ENCODE results near the gene PACRG. TPM values are rescaled to one million over a fixed set of nuclear protein-coding genes. Genes with fewer than 3 reads are reported as not detected.

Gene PACRG
- total RNA-seq (2021) (0.44 TPM in 2 of 3 replicates, not detected in the other), Bru-seq, nascent RNA (percentile 13 among the genes with signal in this experiment)
- long read RNA-seq, experiment 1, partial matches to known transcripts = 0 of 1 reads
- long read RNA-seq, experiment 1, other reads (novel, unspliced or antisense) = 1 of 1 reads
- long read RNA-seq, experiment 2 = 0 reads
- long read RNA-seq, experiment 3 = 0 reads

DNA sequence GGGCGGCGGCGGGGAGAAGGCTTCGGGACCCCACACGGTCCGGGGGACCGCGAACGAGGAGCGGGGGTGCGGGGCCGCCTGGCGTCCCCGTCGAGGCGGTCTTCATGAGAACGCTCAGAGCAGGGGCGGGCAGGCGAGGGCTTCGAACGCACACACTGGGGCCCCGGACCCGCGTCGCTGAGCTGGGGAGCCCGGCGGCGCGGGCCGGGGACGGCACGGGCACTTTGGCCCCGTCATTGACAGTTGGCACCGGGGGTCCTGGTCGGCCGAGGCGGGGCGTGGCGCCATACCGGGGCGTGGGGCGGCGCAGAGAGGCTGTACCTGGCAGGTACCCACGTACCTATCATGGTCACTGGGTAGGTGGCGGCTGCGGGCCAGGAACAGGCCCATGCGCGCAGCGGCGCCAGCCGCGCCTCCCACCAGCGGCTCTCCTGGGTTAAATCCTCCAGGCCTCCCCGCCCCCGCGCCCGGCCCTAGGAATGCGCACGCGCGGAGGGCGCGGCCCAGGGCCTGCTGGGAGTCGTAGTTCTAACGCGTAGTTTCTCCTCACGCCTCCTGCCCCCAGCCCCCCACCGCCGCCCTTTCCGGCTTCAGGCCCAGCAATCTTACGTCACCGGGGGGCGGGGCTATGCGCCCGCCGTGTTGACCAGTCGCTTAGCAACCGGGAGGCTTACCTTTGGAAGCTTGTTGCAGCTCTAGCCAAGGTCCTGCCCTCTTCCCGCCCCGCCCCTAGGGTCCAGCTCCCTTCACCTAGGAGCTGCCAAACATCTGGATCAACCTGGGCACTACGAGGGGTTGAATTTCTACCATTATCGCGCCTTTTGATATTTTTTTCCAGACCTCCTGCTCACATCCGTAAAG lies at the start of gene PACRG, which contains the start of gene PRKN:
Gene PACRG, plus strand, starts transcription at position 653 of the 861 bp plus-strand sequence.
Gene PRKN, minus strand, starts transcription at position 445 of the 861 bp plus-strand sequence.
- Mint-ChIP-seq H3K27me3 (ENCODE audit: low read depth) (peaks cover 13% of the 10 kb centered on the region), H3K4me1 (peaks cover 17% of the 10 kb centered on the region), H3K4me3 (peak within 1 kb of the TSS; percentile 89), H3K9me3 (no peaks in the 10 kb centered on the region), H3K36me3 (no peaks in the 10 kb centered on the region), H3K27ac (peak within 1 kb of the TSS; percentile 4; the same call in 1 of the 2 replicates)
- ChIA-PET POLR2A (interaction anchor here (0.6 kb wide), 2 partner anchors 343 to 362 kb away, joined by 3 to 6 read pairs; no protein-coding TSS in a partner anchor), CTCF (interaction anchor here (1.1 to 1.8 kb wide), 2 partner anchors 284 to 285 kb away, joined by 4 to 9 read pairs; no protein-coding TSS in a partner anchor)
- ATAC-seq (peak; percentile 94), DNase-seq (ENCODE audit: low spot score) (peak; percentile 100)
- TF ChIP-seq GTF2I (CRISPR knock-in tag; conservative IDR thresholded peaks at IDR 0.05) (no peak), OVOL2 (CRISPR knock-in tag; IDR thresholded peaks at IDR 0.05; ENCODE audit: borderline replicate concordance) (no peak), FOXP1 (CRISPR knock-in tag; IDR thresholded peaks at IDR 0.05; ENCODE audit: borderline replicate concordance) (peak; percentile 36; the same call in 1 of the 2 replicates), ZNF396 (CRISPR knock-in tag; IDR thresholded peaks at IDR 0.05; ENCODE audit: borderline replicate concordance) (no peak), GRHL2 (CRISPR knock-in tag; IDR thresholded peaks at IDR 0.05; ENCODE audit: insufficient replicate concordance, severe bottlenecking) (no peak), ZNF671 (CRISPR knock-in tag; IDR thresholded peaks at IDR 0.05) (no peak), ZNF121 (CRISPR knock-in tag; IDR thresholded peaks at IDR 0.05) (no peak), KAT7 (CRISPR knock-in tag; IDR thresholded peaks at IDR 0.05; ENCODE audit: borderline replicate concordance) (0 out of 2 replicates have a peak, but pooled peaks have one; percentile 36), CREB1 (CRISPR knock-in tag; IDR thresholded peaks at IDR 0.05) (no peak), ZNF263 (CRISPR knock-in tag; IDR thresholded peaks at IDR 0.05; ENCODE audit: low read depth) (no peak), CREM (CRISPR knock-in tag; IDR thresholded peaks at IDR 0.05) (peak; percentile 66; the same call in 1 of the 2 replicates), JUN (CRISPR knock-in tag; IDR thresholded peaks at IDR 0.05) (no peak), NR1H2 (CRISPR knock-in tag; IDR thresholded peaks at IDR 0.05) (no peak), NFATC4 (CRISPR knock-in tag; IDR thresholded peaks at IDR 0.05) (no peak), HMGA2 (CRISPR knock-in tag; IDR thresholded peaks at IDR 0.05) (no peak), ZNF423 (CRISPR knock-in tag; IDR thresholded peaks at IDR 0.05) (no peak), ZNF232 (CRISPR knock-in tag; IDR thresholded peaks at IDR 0.05) (no peak), ELF4 (CRISPR knock-in tag; IDR thresholded peaks at IDR 0.05; ENCODE audit: low read depth) (no peak), ZNF219 (CRISPR knock-in tag; IDR thresholded peaks at IDR 0.05; ENCODE audit: borderline replicate concordance) (no peak), SP1 (CRISPR knock-in tag; conservative IDR thresholded peaks at IDR 0.05) (peak; percentile 85)
- TF ChIP-seq, protein P1, sequence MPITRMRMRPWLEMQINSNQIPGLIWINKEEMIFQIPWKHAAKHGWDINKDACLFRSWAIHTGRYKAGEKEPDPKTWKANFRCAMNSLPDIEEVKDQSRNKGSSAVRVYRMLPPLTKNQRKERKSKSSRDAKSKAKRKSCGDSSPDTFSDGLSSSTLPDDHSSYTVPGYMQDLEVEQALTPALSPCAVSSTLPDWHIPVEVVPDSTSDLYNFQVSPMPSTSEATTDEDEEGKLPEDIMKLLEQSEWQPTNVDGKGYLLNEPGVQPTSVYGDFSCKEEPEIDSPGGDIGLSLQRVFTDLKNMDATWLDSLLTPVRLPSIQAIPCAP (CRISPR knock-in tag; IDR thresholded peaks at IDR 0.05) = 0 out of 2 replicates have a peak, but pooled peaks have one; percentile 30
- TF ChIP-seq, protein P2, sequence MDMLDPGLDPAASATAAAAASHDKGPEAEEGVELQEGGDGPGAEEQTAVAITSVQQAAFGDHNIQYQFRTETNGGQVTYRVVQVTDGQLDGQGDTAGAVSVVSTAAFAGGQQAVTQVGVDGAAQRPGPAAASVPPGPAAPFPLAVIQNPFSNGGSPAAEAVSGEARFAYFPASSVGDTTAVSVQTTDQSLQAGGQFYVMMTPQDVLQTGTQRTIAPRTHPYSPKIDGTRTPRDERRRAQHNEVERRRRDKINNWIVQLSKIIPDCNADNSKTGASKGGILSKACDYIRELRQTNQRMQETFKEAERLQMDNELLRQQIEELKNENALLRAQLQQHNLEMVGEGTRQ (CRISPR knock-in tag; IDR thresholded peaks at IDR 0.05) = peak; percentile 45
- TF ChIP-seq, protein P3, sequence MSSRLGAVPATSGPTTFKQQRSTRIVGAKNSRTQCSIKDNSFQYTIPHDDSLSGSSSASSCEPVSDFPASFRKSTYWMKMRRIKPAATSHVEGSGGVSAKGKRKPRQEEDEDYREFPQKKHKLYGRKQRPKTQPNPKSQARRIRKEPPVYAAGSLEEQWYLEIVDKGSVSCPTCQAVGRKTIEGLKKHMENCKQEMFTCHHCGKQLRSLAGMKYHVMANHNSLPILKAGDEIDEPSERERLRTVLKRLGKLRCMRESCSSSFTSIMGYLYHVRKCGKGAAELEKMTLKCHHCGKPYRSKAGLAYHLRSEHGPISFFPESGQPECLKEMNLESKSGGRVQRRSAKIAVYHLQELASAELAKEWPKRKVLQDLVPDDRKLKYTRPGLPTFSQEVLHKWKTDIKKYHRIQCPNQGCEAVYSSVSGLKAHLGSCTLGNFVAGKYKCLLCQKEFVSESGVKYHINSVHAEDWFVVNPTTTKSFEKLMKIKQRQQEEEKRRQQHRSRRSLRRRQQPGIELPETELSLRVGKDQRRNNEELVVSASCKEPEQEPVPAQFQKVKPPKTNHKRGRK (CRISPR knock-in tag; IDR thresholded peaks at IDR 0.05; ENCODE audit: borderline replicate concordance) = no peak
- TF ChIP-seq, protein P4, sequence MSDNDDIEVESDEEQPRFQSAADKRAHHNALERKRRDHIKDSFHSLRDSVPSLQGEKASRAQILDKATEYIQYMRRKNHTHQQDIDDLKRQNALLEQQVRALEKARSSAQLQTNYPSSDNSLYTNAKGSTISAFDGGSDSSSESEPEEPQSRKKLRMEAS (CRISPR knock-in tag; IDR thresholded peaks at IDR 0.05) = peak; percentile 74
- TF ChIP-seq, protein P5, sequence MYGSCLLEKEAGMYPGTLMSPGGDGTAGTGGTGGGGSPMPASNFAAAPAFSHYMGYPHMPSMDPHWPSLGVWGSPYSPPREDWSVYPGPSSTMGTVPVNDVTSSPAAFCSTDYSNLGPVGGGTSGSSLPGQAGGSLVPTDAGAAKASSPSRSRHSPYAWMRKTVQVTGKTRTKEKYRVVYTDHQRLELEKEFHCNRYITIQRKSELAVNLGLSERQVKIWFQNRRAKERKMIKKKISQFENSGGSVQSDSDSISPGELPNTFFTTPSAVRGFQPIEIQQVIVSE (CRISPR knock-in tag; IDR thresholded peaks at IDR 0.05; ENCODE audit: borderline replicate concordance) = no peak
- TF ChIP-seq, protein P6, sequence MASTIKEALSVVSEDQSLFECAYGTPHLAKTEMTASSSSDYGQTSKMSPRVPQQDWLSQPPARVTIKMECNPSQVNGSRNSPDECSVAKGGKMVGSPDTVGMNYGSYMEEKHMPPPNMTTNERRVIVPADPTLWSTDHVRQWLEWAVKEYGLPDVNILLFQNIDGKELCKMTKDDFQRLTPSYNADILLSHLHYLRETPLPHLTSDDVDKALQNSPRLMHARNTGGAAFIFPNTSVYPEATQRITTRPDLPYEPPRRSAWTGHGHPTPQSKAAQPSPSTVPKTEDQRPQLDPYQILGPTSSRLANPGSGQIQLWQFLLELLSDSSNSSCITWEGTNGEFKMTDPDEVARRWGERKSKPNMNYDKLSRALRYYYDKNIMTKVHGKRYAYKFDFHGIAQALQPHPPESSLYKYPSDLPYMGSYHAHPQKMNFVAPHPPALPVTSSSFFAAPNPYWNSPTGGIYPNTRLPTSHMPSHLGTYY (CRISPR knock-in tag; IDR thresholded peaks at IDR 0.05) = no peak; the same call in 1 of the 2 replicates
- TF ChIP-seq, protein P7, sequence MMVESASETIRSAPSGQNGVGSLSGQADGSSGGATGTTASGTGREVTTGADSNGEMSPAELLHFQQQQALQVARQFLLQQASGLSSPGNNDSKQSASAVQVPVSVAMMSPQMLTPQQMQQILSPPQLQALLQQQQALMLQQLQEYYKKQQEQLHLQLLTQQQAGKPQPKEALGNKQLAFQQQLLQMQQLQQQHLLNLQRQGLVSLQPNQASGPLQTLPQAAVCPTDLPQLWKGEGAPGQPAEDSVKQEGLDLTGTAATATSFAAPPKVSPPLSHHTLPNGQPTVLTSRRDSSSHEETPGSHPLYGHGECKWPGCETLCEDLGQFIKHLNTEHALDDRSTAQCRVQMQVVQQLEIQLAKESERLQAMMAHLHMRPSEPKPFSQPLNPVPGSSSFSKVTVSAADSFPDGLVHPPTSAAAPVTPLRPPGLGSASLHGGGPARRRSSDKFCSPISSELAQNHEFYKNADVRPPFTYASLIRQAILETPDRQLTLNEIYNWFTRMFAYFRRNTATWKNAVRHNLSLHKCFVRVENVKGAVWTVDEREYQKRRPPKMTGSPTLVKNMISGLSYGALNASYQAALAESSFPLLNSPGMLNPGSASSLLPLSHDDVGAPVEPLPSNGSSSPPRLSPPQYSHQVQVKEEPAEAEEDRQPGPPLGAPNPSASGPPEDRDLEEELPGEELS (CRISPR knock-in tag; IDR thresholded peaks at IDR 0.05) = no peak
- TF ChIP-seq, protein P8, sequence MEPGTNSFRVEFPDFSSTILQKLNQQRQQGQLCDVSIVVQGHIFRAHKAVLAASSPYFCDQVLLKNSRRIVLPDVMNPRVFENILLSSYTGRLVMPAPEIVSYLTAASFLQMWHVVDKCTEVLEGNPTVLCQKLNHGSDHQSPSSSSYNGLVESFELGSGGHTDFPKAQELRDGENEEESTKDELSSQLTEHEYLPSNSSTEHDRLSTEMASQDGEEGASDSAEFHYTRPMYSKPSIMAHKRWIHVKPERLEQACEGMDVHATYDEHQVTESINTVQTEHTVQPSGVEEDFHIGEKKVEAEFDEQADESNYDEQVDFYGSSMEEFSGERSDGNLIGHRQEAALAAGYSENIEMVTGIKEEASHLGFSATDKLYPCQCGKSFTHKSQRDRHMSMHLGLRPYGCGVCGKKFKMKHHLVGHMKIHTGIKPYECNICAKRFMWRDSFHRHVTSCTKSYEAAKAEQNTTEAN (CRISPR knock-in tag; IDR thresholded peaks at IDR 0.05) = no peak
